Right atrium auricular region (tissue), 2 donors: Measurements from ENCODE around the gene DNAJA4. TPM values are rescaled to one million over a fixed set of nuclear protein-coding genes. Genes with fewer than 3 reads are reported as not detected.
A peak's percentile ranks its signal among the peaks of the same experiment; 100 is the strongest.

ENCODE experiments used
- DNase-seq: peaks from one replicate; pipeline ENCODE4 v3.0.0-alpha.2; 2019; ENCODE audit warnings: low spot score
- H3K27ac ChIP-seq, 2 donors: fragments of 200-600 bp; sonication (generic); 1 replicate in 1 of 2; 2 replicates in 1 of 2; pipeline ENCODE4 v1.5.1; 2016 to 2019
- H3K27me3 ChIP-seq, 2 donors: fragments of 200-600 bp; sonication (generic); one replicate each; pipeline versions ENCODE4 v1.5.1 to v1.6.0; 2017 to 2019
- H3K36me3 ChIP-seq: fragments of 200-600 bp; sonication (generic); one replicate; pipeline ENCODE4 v1.5.1; 2016
- H3K4me1 ChIP-seq, 2 donors: fragments of 200-600 bp; sonication (generic); one replicate each; pipeline versions ENCODE4 v1.5.1 to v1.6.0; 2017 to 2019
- H3K4me3 ChIP-seq, 2 donors: fragments of 200-600 bp; sonication (generic); 1 replicate in 1 of 2; 2 replicates in 1 of 2; pipeline ENCODE4 v1.5.1; 2017 to 2019; ENCODE audit warnings: mild to moderate bottlenecking in 1 of 2, moderate library complexity in 1 of 2
- H3K9me3 ChIP-seq, 2 donors: fragments of 200-600 bp; sonication (generic); one replicate each; pipeline ENCODE4 v1.5.1; 2019
- CTCF ChIP-seq, 2 donors: fragments of 200-600 bp; sonication (generic); IDR thresholded peaks; one replicate each; pipeline ENCODE4 v1.5.1; 2019; ENCODE audit warnings: antibody characterized with exemption in 2 of 2
- total RNA-seq, 2 donors: library from RNA; depleted of rRNA; stranded (reverse); fragments of >200 nt; gene quantifications; one replicate each; pipeline ENCODE4 v1.1.0, GENCODE V29; 2016

The DNAJA4 gene
- total RNA-seq, 2 donors from 2014 or later = 70.0 to 78.0 TPM

DNA sequence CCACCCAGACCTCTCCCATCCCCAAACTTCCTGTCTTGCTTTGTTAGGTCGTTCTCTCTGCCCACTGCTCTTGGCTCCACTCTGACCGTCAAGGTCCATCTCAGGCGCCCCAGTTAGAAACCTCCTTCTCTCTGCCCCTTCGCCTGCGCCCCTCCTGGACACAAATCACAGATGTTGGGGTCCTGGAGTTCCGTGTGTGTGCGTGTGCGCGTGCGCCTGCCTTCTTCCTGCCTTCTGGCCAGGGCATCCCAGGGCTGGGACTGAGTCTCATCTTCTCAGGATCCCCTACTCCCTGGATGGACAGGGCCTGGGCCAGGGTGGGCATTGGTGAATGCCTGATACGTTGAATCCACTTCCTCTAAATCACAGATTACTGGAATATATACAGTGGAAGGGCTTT is 30.9 kb upstream of the DNAJA4 start:
- no peaks in the 10 kb centered on the region for H3K36me3 ChIP-seq
- no peaks in the 10 kb centered on the region for H3K9me3 ChIP-seq
- H3K27ac ChIP-seq = no peak overlapping the region
- H3K4me1 ChIP-seq = no peaks in the 10 kb centered on the region
- no peak overlapping the region for H3K4me3 ChIP-seq
- H3K27me3 ChIP-seq = no peaks in the 10 kb centered on the region
- TF ChIP-seq CTCF (IDR thresholded peaks at IDR 0.05) = no peak
- no peak for DNase-seq

- H3K27ac ChIP-seq = no peak within 1 kb of the TSS
Measured at GRCh38 chr15:78234515-78235040, 29.8 kb upstream of the DNAJA4 start, which contains the start of gene ACSBG1. TSS of gene ACSBG1 (minus strand) at chr15:78234565. CDS start at chr15:78234501, 64 bp downstream.

GRCh38 chr15:78236491-78236890 is 27.9 kb upstream of the DNAJA4 start:
- no peak overlapping the region for H3K4me3 ChIP-seq
- no peak for TF ChIP-seq CTCF (IDR thresholded peaks at IDR 0.05)
- H3K4me1 ChIP-seq = no peaks in the 10 kb centered on the region
- DNase-seq = no peak
- H3K27ac ChIP-seq = no peak overlapping the region
- H3K9me3 ChIP-seq = no peaks in the 10 kb centered on the region
- H3K27me3 ChIP-seq = no peaks in the 10 kb centered on the region
- no peaks in the 10 kb centered on the region for H3K36me3 ChIP-seq

More at GRCh38 chr15:78234515-78235040, 29.8 kb upstream of the DNAJA4 start, which contains the start of gene ACSBG1:
- Histone ChIP-seq H3K9me3 (no peaks in the 10 kb centered on the region), H3K36me3 (no peaks in the 10 kb centered on the region), H3K4me3 (no peak within 1 kb of the TSS), H3K4me1 (no peaks in the 10 kb centered on the region), H3K27me3 (no peaks in the 10 kb centered on the region)
- no peak for DNase-seq
- TF ChIP-seq CTCF (IDR thresholded peaks at IDR 0.05) = no peak

GRCh38 chr15:78237146-78237545 is 27.2 kb upstream of the DNAJA4 start:
- H3K36me3 ChIP-seq = no peaks in the 10 kb centered on the region
- no peak for DNase-seq
- no peak overlapping the region for H3K27ac ChIP-seq

GRCh38 chr15:78239811-78240210 is 24.6 kb upstream of the DNAJA4 start:
- no peaks in the 10 kb centered on the region for H3K9me3 ChIP-seq
- no peak overlapping the region for H3K27ac ChIP-seq
- no peaks in the 10 kb centered on the region for H3K27me3 ChIP-seq
- H3K4me3 ChIP-seq = no peak overlapping the region
- no peak for TF ChIP-seq CTCF (IDR thresholded peaks at IDR 0.05)
- H3K4me1 ChIP-seq = peaks cover 0 to 10% of the 10 kb centered on the region in 2 donors
- DNase-seq = no peak
- no peaks in the 10 kb centered on the region for H3K36me3 ChIP-seq

More at GRCh38 chr15:78237146-78237545, 27.2 kb upstream of the DNAJA4 start:
- H3K4me1 ChIP-seq = no peaks in the 10 kb centered on the region
- TF ChIP-seq CTCF (IDR thresholded peaks at IDR 0.05) = no peak
- no peaks in the 10 kb centered on the region for H3K9me3 ChIP-seq
- no peak overlapping the region for H3K4me3 ChIP-seq
- H3K27me3 ChIP-seq = no peaks in the 10 kb centered on the region

DNA sequence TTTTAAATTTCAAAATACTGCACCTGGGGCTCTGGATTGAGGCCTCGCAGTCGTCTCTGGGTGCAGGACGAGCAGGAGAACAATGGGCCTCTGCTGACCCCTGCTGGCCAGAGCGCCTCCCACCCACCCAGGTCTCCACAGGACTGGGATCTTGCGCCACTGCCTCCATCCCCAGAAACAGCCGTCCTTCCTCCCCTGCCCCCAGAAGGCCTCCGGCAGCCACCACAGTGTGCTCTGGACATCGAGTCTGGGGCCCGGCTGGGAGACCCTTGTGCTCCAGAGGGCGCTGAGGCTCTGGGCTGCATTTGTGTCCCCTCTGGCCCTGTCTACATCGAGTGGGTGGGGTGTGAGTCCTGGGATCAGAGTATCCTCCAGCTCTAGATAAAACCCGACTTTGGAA is 23.3 kb upstream of the DNAJA4 start:
- peaks cover 0 to 10% of the 10 kb centered on the region in 2 donors for H3K4me1 ChIP-seq
- peak; percentile 69 to 92 for TF ChIP-seq CTCF (IDR thresholded peaks at IDR 0.05)
- no peaks in the 10 kb centered on the region for H3K9me3 ChIP-seq
- no peaks in the 10 kb centered on the region for H3K27me3 ChIP-seq
- H3K27ac ChIP-seq = no peak overlapping the region
- H3K36me3 ChIP-seq = no peaks in the 10 kb centered on the region
- no peak overlapping the region for H3K4me3 ChIP-seq
- peak; percentile 87 for DNase-seq
